NK-92 treated with Interleukin-12 subunit alpha and Interleukin-12 subunit beta, amount 100 ng/mL, for 24 hours (cell line): Measurements from ENCODE around the gene TRIM7.
"Not testable (repeated sequence)": the region's sequence is repeated elsewhere in the genome, so short reads cannot be mapped to it uniquely, and the experiment has no call there.

Experiments used
- DNase-seq: peaks from one replicate; lab custom pipeline; 2025; lab: John Stamatoyannopoulos, UW

Gene TRIM7

DNA sequence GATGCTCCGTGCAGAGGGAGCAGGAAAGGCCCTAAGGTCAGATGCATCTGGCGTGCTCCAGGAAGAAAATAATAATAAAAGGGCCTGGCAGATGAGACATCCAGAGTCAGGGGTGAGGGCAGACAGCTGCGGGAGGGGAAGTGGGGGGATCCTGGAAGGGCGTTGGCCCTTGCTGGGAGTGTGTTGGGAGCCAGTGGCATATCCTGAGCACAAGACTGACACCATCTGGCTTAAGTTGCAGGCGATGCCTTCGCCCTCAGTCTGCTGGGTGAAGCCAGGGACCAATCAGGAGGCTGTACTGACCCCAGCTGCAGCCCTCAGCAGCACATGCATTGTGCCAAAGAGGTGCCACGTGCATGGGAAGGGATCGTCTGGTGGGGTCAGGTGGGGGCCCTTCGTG, 53.9 kb downstream of the TRIM7 start:
- no peak for DNase-seq

DNA sequence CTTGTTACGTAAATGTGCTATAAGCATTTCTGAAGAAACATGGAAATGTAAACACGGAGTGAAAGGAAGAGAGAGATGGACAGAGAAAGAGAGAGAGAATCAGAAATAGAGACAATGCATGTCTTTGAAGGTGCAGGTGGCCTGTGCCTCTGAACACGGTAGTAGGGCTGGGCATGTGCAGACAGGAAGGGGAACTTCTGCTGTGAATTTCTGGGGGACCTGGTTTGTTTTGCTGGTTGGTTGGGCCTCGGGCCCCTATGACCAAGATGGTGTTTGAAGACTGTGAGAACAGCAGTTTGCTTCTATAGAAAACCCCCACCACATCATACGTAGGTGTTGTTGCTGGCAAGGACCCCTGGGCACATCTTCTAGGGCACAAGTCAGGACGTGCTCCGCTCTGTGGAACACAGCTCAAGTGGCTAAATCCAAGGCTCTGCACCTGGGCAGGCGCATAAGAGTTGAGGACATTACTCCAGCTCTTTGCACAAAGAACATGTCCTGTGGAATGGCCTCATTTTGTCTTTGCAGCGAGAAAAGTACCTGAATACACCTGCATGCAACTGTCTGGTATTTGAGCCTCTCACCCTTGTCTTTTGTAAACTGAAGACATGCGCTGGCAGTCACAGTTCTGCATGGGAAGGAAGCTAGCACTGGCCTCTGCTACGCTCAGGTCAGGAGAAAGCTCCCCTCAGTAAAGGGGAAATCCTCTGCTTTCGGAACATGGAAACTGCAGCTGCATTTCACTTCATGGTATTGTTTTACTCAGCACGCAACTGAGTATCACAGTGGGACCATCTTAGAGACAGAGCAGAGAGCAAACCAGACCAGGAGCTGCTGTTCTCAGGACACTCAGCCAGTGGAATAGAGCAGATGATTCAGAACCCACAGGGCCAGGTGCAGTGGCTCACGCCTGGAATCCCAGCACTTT, 54.9 kb downstream of the TRIM7 start:
- DNase-seq: no peak

DNA sequence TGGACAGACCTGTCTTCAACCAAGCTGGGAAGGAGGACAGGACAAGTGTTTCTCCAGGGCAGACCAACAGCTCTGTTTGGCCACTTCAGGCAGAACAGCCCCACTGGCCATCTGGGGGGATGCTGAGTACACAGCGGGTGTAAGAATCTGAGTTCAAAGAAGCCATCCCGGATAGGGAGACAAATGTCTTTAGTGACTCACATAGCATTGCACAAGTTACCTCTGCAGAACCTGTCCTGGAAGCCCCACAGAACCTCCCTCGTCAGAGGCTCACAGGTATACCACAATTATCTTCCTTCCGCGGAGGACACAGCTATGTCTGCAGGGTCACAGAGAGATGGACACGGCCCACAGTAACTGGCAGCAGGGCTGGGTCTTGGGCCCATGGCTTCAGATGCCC, 55.6 kb downstream of the TRIM7 start:
- no peak for DNase-seq

DNA sequence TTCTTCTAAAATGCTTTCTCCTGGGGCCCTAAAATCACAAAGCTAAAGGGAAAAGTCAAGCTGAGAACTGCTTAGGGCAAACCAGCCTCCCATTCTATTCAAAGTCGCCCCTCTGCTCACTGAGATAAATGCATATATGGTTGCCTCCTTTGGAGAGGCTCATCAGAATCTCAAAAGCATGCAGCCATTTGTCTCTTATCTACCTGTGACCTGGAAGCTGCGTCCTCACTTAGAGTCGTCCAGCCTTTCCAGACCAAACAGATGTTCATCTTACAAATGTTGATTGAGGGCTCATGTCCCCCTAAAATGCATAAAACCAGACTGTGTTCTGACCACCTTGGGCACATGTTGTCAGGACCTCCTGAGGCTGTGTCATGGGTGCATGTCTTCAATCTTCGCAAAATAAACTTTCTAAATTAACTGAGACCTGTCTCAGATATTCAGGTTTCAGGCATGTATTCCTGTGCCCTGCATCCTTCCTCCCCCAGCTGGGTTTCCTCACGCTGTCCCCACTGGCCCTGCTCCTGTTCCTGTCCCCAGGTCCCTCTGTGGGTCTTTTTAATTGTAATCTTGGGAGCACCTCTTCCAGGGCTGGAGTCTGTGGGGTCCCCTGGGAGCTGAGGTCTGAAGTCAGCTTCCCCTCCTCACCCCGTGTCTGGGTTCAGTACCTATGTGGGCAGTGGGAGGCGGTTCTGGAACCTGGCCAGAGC, 57.9 kb downstream of the TRIM7 start, which contains the start of gene OR2V2:
OR2V2 (plus strand) TSS at position 660 of the 710 bp plus-strand sequence. CDS start 7,357 bp downstream, outside the sequence.
- not testable (repeated sequence) for DNase-seq

DNA sequence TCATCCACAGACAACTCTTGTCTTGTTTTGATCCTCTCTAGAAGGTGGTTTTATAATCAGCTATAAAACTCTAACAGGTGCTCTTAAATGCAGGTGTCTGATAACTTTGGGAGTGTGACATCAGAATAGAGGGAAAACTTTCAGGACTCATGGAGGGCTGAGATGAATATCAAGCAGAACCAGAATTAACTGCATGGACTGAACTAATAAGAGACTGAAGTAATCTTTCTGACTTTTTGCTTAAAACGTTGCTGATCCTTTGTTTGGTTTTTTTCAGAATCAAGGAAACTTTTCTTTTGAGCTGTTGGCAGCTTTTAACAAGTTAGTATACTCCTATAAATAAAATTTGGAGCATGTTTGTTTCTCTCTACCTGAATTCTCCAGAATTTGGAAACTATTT, 59.9 kb downstream of the TRIM7 start:
- DNase-seq: no peak
